K562 (cell line): ENCODE results near the gene CREB3L2. TPM values are rescaled to one million over a fixed set of nuclear protein-coding genes. Genes with fewer than 3 reads are reported as not detected.
A peak's percentile ranks its signal among the peaks of the same experiment; 100 is the strongest.

Source experiments
- CTBP1 ChIP-seq: fragments of 450-650 bp; IDR thresholded peaks from 2 replicates; pipeline ENCODE4 v1.6.1; 2016; ENCODE audit warnings: borderline replicate concordance
- DDX20 ChIP-seq: fragments of 450-650 bp; IDR thresholded peaks from 2 replicates; pipeline ENCODE4 v1.6.1; 2016; ENCODE audit warnings: missing genetic modification characterization, low read depth, mild to moderate bottlenecking, missing compliant biosample characterization, moderate library complexity
- ETV1 ChIP-seq: fragments of 450-650 bp; conservative IDR thresholded peaks from 2 replicates; pipeline ENCODE4 v1.6.1; 2016; ENCODE audit warnings: missing genetic modification characterization, control low read depth, low read depth, missing compliant biosample characterization
- JUND ChIP-seq, 2 experiments: IDR thresholded peaks; 2 replicates in 1 of 2; 3 replicates in 1 of 2; pipeline ENCODE4 v1.6.1; 2011; ENCODE audit warnings: borderline replicate concordance in 2 of 2, low read depth in 2 of 2, low read length in 2 of 2, improper control_type of control experiment in 1 of 2, missing biosample characterization in 1 of 2, missing genetic modification characterization in 1 of 2, missing genetic modification reagents in 1 of 2
- MTA3 ChIP-seq: fragments of 450-650 bp; formaldehyde crosslinking; IDR thresholded peaks from 2 replicates; pipeline ENCODE4 v1.6.1; 2017; ENCODE audit warnings: mild to moderate bottlenecking, borderline replicate concordance
- NCOA6 ChIP-seq: fragments of 450-650 bp; IDR thresholded peaks from 2 replicates; pipeline ENCODE4 v1.6.1; 2017; ENCODE audit warnings: mild to moderate bottlenecking
- RBM25 ChIP-seq: fragments of 200-400 bp; formaldehyde crosslinking; IDR thresholded peaks from 2 replicates; pipeline ENCODE4 v1.6.1; 2018; ENCODE audit warnings: low read length, low read depth, moderate library complexity; ENCODE audit not compliant: severe bottlenecking
- SLC30A9 ChIP-seq: fragments of 250-450 bp; sonication (Bioruptor Pico); IDR thresholded peaks from 2 replicates; pipeline ENCODE4 v1.8.0; 2022; ENCODE audit warnings: mild to moderate bottlenecking, moderate library complexity
- SMARCA5 ChIP-seq: fragments of 450-650 bp; IDR thresholded peaks from 2 replicates; pipeline ENCODE4 v1.6.1; 2016
- ZBTB2 ChIP-seq: fragments of 450-650 bp; IDR thresholded peaks from 2 replicates; pipeline ENCODE4 v1.6.1; 2016; ENCODE audit warnings: antibody characterized with exemption
- ZKSCAN3 ChIP-seq: fragments of 250-450 bp; sonication (Bioruptor Pico); IDR thresholded peaks from 2 replicates; pipeline ENCODE4 v1.4.0; 2020
- ZNF324 ChIP-seq: fragments of 250-450 bp; sonication (Bioruptor Pico); IDR thresholded peaks from 2 replicates; pipeline ENCODE4 v1.4.0; 2020; ENCODE audit warnings: mild to moderate bottlenecking
- ZNF398 ChIP-seq: fragments of 250-450 bp; sonication (Bioruptor Pico); IDR thresholded peaks from 2 replicates; pipeline ENCODE4 v1.8.0; 2021; ENCODE audit warnings: moderate library complexity, mild to moderate bottlenecking, inconsistent platforms
- ZNF589 ChIP-seq: fragments of 200-800 bp; sonication (Bioruptor generic); IDR thresholded peaks from 2 replicates; pipeline ENCODE4 v1.6.1; 2016; ENCODE audit warnings: low read depth, missing genetic modification characterization, missing compliant biosample characterization
- polyA plus RNA-seq, 8 experiments: library from polyadenylated mRNA; depleted of rRNA in 4 of 8; stranded (reverse) in 5 of 8; unstranded in 3 of 8; fragments of >200 nt; fragmentation: Nextera tagmentation in 2 of 8; fragmentation: Illumina TruSeq in 1 of 8; extraction: Ambion mirVana in 2 of 8; extraction: Trizol in 1 of 8; gene quantifications; 2 replicates each; pipeline versions ENCODE4 v1.2.1 to v1.2.3, GENCODE V29; 2011 to 2014; ENCODE audit warnings: inconsistent platforms in 1 of 8, missing spikeins in 1 of 8
- total RNA-seq, 7 experiments: library from RNA; depleted of rRNA in 6 of 7; stranded (reverse); fragments of >200 nt in 6 of 7; fragmentation: Illumina TruSeq in 2 of 7; extraction: Trizol in 2 of 7; gene quantifications; 2 replicates each; pipeline versions ENCODE4 v1.2.1 to v1.2.3, GENCODE V29; 2011 to 2021; ENCODE audit warnings: low replicate concordance in 1 of 7
- TF ChIP-seq, protein P1 (sequence below): fragments of 250-450 bp; sonication (Bioruptor Pico); IDR thresholded peaks from 2 replicates; pipeline ENCODE4 v1.5.0; 2020; ENCODE audit warnings: mild to moderate bottlenecking, borderline replicate concordance
- TF ChIP-seq, protein P2 (sequence below): sonication (generic); formaldehyde crosslinking; IDR thresholded peaks from 2 replicates; pipeline ENCODE4 v1.9.0; 2022; ENCODE audit warnings: mild to moderate bottlenecking, missing genetic modification reagents
- TF ChIP-seq, protein P3 (sequence below): fragments of 250-450 bp; sonication (Bioruptor Pico); IDR thresholded peaks from 2 replicates; pipeline ENCODE4 v1.5.0; 2020; ENCODE audit warnings: mild to moderate bottlenecking
- TF ChIP-seq, protein P4 (sequence below): sonication (generic); IDR thresholded peaks from 2 replicates; pipeline ENCODE4 v1.6.1; 2016

CREB3L2 gene
- total and polyA plus RNA-seq, 9 of the 15 experiments (the other 6 are each of a cell fraction or from before 2014, with no cell fraction given): 7.1 to 45.6 (median 15.8) TPM

- TF ChIP-seq, protein P1, sequence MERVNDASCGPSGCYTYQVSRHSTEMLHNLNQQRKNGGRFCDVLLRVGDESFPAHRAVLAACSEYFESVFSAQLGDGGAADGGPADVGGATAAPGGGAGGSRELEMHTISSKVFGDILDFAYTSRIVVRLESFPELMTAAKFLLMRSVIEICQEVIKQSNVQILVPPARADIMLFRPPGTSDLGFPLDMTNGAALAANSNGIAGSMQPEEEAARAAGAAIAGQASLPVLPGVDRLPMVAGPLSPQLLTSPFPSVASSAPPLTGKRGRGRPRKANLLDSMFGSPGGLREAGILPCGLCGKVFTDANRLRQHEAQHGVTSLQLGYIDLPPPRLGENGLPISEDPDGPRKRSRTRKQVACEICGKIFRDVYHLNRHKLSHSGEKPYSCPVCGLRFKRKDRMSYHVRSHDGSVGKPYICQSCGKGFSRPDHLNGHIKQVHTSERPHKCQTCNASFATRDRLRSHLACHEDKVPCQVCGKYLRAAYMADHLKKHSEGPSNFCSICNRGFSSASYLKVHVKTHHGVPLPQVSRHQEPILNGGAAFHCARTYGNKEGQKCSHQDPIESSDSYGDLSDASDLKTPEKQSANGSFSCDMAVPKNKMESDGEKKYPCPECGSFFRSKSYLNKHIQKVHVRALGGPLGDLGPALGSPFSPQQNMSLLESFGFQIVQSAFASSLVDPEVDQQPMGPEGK (CRISPR knock-in tag): no peak
- TF ChIP-seq, protein P2, sequence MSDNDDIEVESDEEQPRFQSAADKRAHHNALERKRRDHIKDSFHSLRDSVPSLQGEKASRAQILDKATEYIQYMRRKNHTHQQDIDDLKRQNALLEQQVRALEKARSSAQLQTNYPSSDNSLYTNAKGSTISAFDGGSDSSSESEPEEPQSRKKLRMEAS: no peak
- TF ChIP-seq MTA3 (no peak), ZBTB2 (0 out of 2 replicates have a peak, but pooled peaks have one; percentile 51), SMARCA5 (no peak), NCOA6 (no peak), RBM25 (no peak), ZNF324 (CRISPR knock-in tag) (no peak), SLC30A9 (no peak), ZKSCAN3 (CRISPR knock-in tag) (no peak), DDX20 (tag) (no peak), CTBP1 (peak; percentile 72; the same call in 1 of the 2 replicates), ZNF589 (CRISPR knock-in tag) (no peak), ETV1 (peak; percentile 63; the same call in 1 of the 2 replicates), JUND (IDR thresholded peaks at IDR 0.05; ENCODE audit: borderline replicate concordance, low read depth, low read length) (no peak), JUND (tag; IDR thresholded peaks at IDR 0.05; ENCODE audit: borderline replicate concordance, low read depth, low read length) (peak; percentile 21; the same call in 1 of the 3 replicates), ZNF398 (CRISPR knock-in tag) (no peak)
- TF ChIP-seq, protein P3, sequence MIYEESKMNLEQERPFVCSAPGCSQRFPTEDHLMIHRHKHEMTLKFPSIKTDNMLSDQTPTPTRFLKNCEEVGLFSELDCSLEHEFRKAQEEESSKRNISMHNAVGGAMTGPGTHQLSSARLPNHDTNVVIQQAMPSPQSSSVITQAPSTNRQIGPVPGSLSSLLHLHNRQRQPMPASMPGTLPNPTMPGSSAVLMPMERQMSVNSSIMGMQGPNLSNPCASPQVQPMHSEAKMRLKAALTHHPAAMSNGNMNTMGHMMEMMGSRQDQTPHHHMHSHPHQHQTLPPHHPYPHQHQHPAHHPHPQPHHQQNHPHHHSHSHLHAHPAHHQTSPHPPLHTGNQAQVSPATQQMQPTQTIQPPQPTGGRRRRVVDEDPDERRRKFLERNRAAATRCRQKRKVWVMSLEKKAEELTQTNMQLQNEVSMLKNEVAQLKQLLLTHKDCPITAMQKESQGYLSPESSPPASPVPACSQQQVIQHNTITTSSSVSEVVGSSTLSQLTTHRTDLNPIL (CRISPR knock-in tag): no peak
- TF ChIP-seq, protein P4, sequence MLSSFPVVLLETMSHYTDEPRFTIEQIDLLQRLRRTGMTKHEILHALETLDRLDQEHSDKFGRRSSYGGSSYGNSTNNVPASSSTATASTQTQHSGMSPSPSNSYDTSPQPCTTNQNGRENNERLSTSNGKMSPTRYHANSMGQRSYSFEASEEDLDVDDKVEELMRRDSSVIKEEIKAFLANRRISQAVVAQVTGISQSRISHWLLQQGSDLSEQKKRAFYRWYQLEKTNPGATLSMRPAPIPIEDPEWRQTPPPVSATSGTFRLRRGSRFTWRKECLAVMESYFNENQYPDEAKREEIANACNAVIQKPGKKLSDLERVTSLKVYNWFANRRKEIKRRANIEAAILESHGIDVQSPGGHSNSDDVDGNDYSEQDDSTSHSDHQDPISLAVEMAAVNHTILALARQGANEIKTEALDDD: 0 out of 2 replicates have a peak, but pooled peaks have one; percentile 30
Observed at GRCh38 chr7:137965942-137966640, 35.8 kb downstream of the CREB3L2 start (continued).
